HepG2 (cell line): Measurements from ENCODE around the gene MEGF6. TPM values are rescaled to one million over a fixed set of nuclear protein-coding genes. Genes with fewer than 3 reads are reported as not detected.

Experiments
- ATF2 ChIP-seq: sonication (generic); formaldehyde crosslinking; IDR thresholded peaks from 2 replicates; pipeline ENCODE4 v1.4.0; 2020; ENCODE audit warnings: missing genetic modification reagents
- CBX1 ChIP-seq: IDR thresholded peaks from one replicate; pipeline ENCODE4 v1.6.1; 2016; ENCODE audit warnings: antibody characterized with exemption, low read depth
- REST ChIP-seq, 2 experiments: IDR thresholded peaks; 2 replicates each; pipeline ENCODE4 v1.6.1; 2011 to 2012; ENCODE audit warnings: low read length in 2 of 2, borderline replicate concordance in 1 of 2, low read depth in 1 of 2, mild to moderate bottlenecking in 1 of 2, moderate library complexity in 1 of 2
- ZFX ChIP-seq: sonication (generic); formaldehyde crosslinking; IDR thresholded peaks from 2 replicates; pipeline ENCODE4 v1.4.0; 2020; ENCODE audit warnings: mild to moderate bottlenecking, low read depth, missing genetic modification reagents, moderate library complexity
- ZNF382 ChIP-seq: sonication (generic); formaldehyde crosslinking; IDR thresholded peaks from 2 replicates; pipeline ENCODE4 v1.5.0; 2020; ENCODE audit warnings: missing genetic modification reagents, mild to moderate bottlenecking, borderline replicate concordance
- polyA plus RNA-seq, 8 experiments: library from polyadenylated mRNA; depleted of rRNA in 3 of 8; stranded (reverse) in 7 of 8; unstranded in 1 of 8; fragments of >200 nt; fragmentation: Illumina TruSeq in 4 of 8; extraction: Trizol in 4 of 8; gene quantifications; 2 replicates each; pipeline versions ENCODE4 v1.2.1 to v1.2.3, GENCODE V29; 2011 to 2016; ENCODE audit warnings: low read depth in 4 of 8, missing spikeins in 1 of 8, mixed read lengths in 1 of 8; ENCODE audit not compliant: insufficient read depth in 1 of 8
- total RNA-seq, 5 experiments: library from RNA; depleted of rRNA; stranded (reverse); fragments of >200 nt; fragmentation: Illumina TruSeq; extraction: Trizol; gene quantifications; 2 replicates each; pipeline ENCODE4 v1.2.3, GENCODE V29; 2016; ENCODE audit warnings: low read depth in 1 of 5

Gene MEGF6
- total and polyA plus RNA-seq, 2 of the 13 experiments (the other 11 are each of a cell fraction or from before 2014, with no cell fraction given): 1.9 TPM

- no peak for TF ChIP-seq ZNF382 (CRISPR knock-in tag)
- TF ChIP-seq ATF2: no peak
- TF ChIP-seq ZFX (CRISPR knock-in tag): peak; percentile 5; the same call in 1 of the 2 replicates
- no peak for TF ChIP-seq CBX1
- TF ChIP-seq REST (IDR thresholded peaks at IDR 0.05; ENCODE audit: borderline replicate concordance in 1 of 2, low read depth in 1 of 2, low read length in 2 of 2): no peak
- TF ChIP-seq, all 625 proteins: peak for 6
Measured at GRCh38 chr1:3452866-3453175, 158.5 kb downstream of the MEGF6 start (continued).
